ENCODE results near the gene IGFBP2. TPM values are rescaled to one million over a fixed set of nuclear protein-coding genes. Genes with fewer than 3 reads are reported as not detected.

IGFBP2 gene
- 309 and 364 TPM in 2 replicates for total RNA-seq (2014; rRNA removed; shearing (Covaris generic))
- 177 and 235 TPM in 2 replicates for polyA plus RNA-seq (2016; fragmentation: Nextera tagmentation; extraction: Ambion mirVana)
- long read RNA-seq, transcript IGFBP2-201 (4 exons, 1,439 nt) = major isoform, 832 of 851 reads
- long read RNA-seq, partial matches to known transcripts = 1 of 851 reads
- long read RNA-seq, other reads (novel, unspliced or antisense) = 18 of 851 reads

DNA sequence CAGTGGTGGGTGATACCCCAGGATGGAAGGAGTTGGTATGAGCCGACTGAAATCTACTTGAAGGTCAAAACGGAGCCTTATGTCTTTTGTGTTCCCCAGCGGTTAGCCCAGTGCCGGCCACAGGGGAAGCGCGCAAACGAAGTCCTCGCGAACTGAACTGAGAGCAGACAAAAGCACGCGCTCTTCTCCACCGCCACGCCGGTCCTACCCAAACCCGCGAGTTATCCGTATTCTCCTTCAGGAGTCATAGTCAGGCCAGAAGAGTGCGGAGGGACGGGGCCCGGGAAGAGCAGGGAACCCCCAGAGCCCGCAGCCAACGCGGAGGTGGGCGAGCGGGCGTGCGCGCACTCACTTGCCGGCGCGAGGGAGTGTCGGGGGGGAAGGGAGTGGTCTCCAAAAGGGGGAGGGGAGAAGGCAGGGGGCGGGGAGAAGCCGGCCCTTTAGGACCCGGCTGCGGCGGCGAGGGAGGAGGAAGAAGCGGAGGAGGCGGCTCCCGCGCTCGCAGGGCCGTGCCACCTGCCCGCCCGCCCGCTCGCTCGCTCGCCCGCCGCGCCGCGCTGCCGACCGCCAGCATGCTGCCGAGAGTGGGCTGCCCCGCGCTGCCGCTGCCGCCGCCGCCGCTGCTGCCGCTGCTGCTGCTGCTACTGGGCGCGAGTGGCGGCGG lies at the start of gene IGFBP2:
TSS of gene IGFBP2 (plus strand) at position 469 of the 664 bp plus-strand sequence. CDS start at position 573, 104 bp downstream.
- H3K27me3 ChIP-seq (ENCODE audit: insufficient read depth) = peaks cover 26% of the 10 kb centered on the region
- no peak for TF ChIP-seq ZNF331 (CRISPR knock-in tag; IDR thresholded peaks at IDR 0.05; ENCODE audit: low read depth)
- TF ChIP-seq ZNF462 (CRISPR knock-in tag; IDR thresholded peaks at IDR 0.05) = no peak
- peak; percentile 90 for TF ChIP-seq POLR2AphosphoS5 (IDR thresholded peaks at IDR 0.05; ENCODE audit: low read depth)
- TF ChIP-seq, protein P1, sequence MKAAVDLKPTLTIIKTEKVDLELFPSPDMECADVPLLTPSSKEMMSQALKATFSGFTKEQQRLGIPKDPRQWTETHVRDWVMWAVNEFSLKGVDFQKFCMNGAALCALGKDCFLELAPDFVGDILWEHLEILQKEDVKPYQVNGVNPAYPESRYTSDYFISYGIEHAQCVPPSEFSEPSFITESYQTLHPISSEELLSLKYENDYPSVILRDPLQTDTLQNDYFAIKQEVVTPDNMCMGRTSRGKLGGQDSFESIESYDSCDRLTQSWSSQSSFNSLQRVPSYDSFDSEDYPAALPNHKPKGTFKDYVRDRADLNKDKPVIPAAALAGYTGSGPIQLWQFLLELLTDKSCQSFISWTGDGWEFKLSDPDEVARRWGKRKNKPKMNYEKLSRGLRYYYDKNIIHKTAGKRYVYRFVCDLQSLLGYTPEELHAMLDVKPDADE (IDR thresholded peaks at IDR 0.05) = 0 out of 2 replicates have a peak, but pooled peaks have one; percentile 26
- TF ChIP-seq ZNF114 (CRISPR knock-in tag; IDR thresholded peaks at IDR 0.05) = no peak
- H3K4me1 ChIP-seq (ENCODE audit: insufficient read depth) = peaks cover 38% of the 10 kb centered on the region
- H3K4me1 Mint-ChIP-seq = peaks cover 48% of the 10 kb centered on the region
- 0 out of 2 replicates have a peak, but pooled peaks cover 6% of the 10 kb centered on the region for H3K36me3 ChIP-seq (ENCODE audit: insufficient read depth)
- H3K79me2 ChIP-seq (replicated peaks; ENCODE audit: insufficient read depth) = peaks cover 30% of the 10 kb centered on the region
- H3K27ac ChIP-seq (ENCODE audit: low read depth) = no peak within 1 kb of the TSS
- H3K9me3 Mint-ChIP-seq = peaks cover 6% of the 10 kb centered on the region; the same call in 1 of the 3 replicates
- H3F3A ChIP-seq (replicated peaks; ENCODE audit: low read depth) = no peaks in the 10 kb centered on the region; the same call in 1 of the 2 replicates
- no peaks in the 10 kb centered on the region for H4K20me1 ChIP-seq (replicated peaks; ENCODE audit: insufficient read depth)
- peak within 1 kb of the TSS; percentile 45 for H2AFZ ChIP-seq
- peaks cover 31% of the 10 kb centered on the region for H3K27me3 Mint-ChIP-seq (ENCODE audit: insufficient read depth, low read depth, poor library complexity)
- H3K27ac Mint-ChIP-seq = peak within 1 kb of the TSS; percentile 95
- DNase-seq (ENCODE audit: low spot score) (peak; percentile 95), ATAC-seq (peak; percentile 43)
- peaks cover 5% of the 10 kb centered on the region; the same call in 1 of the 2 replicates for H3K9me2 ChIP-seq (ENCODE audit: insufficient read depth)
- H3K36me3 Mint-ChIP-seq (ENCODE audit: low read depth) = peaks cover 7% of the 10 kb centered on the region
- peak within 1 kb of the TSS; percentile 100 for H3K4me2 ChIP-seq
- H3K4me3 ChIP-seq = peak within 1 kb of the TSS; percentile 99
- peak within 1 kb of the TSS; percentile 98 for H3K4me3 Mint-ChIP-seq
